Activated T-cell treated with anti-CD3 and anti-CD28 coated beads for 48 hours (primary cell): ENCODE measurements around the gene STX10.
A peak's percentile ranks its signal among the peaks of the same experiment; 100 is the strongest.

ENCODE experiments used
- DNase-seq: peaks from one replicate; pipeline ENCODE4 v3.0.0-alpha.2; 2020; ENCODE audit warnings: low read depth

STX10 gene

GRCh38 chr19:13139633-13140311 is 10.4 kb downstream of the STX10 start:
- DNase-seq: no peak

DNA sequence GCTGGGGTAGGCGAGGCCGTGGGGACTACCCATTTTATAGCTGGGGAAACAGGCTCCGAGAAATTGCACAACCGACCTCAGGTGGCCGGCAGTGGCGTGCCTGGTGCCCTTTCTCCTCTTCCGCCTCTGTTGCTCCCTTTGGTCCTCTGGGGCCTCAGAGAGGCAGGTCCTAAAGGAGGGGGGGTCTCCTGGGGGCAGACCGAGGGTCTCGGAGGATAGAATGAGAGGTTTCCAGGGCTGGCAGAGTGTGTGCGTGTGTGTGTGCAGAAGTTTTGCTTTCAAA is 11.3 kb downstream of the STX10 start:
- no peak for DNase-seq

DNA sequence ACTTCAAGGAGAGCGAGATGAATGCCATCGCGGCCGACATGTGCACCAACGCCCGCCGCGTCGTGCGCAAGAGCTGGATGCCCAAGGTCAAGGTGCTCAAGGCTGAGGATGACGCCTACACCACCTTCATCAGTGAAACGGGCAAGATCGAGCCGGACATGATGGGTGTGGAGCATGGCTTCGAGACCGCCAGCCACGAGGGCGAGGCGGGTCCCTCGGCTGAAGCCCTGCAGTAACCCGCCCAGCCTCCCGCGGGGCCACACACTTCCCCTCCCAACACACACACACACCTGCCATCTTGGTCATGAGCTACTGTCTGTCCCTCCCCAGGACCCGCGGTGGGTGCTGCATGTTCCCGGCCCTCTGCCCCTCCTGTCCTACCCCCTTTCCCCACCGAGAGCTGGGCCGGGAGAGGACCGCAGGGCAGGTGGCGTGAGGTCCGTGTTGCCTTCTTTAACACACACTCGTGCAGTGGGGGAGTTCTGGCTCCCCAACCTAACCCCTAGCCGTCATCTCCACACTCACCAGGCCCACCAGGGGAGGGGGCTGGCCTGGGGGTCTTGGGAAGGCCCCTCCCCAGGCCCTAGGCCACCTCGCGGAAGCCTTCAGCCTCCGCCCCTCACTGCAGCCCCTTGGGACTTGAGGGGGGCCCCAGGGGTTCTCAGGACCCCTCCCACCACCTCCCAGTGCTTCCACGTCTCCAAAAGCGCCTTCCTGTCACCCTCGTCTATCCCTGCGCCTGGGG is 11.8 kb downstream of the STX10 start:
- no peak for DNase-seq

- DNase-seq: no peak
Measured at GRCh38 chr19:13137290-13137794, 12.8 kb downstream of the STX10 start.

DNA sequence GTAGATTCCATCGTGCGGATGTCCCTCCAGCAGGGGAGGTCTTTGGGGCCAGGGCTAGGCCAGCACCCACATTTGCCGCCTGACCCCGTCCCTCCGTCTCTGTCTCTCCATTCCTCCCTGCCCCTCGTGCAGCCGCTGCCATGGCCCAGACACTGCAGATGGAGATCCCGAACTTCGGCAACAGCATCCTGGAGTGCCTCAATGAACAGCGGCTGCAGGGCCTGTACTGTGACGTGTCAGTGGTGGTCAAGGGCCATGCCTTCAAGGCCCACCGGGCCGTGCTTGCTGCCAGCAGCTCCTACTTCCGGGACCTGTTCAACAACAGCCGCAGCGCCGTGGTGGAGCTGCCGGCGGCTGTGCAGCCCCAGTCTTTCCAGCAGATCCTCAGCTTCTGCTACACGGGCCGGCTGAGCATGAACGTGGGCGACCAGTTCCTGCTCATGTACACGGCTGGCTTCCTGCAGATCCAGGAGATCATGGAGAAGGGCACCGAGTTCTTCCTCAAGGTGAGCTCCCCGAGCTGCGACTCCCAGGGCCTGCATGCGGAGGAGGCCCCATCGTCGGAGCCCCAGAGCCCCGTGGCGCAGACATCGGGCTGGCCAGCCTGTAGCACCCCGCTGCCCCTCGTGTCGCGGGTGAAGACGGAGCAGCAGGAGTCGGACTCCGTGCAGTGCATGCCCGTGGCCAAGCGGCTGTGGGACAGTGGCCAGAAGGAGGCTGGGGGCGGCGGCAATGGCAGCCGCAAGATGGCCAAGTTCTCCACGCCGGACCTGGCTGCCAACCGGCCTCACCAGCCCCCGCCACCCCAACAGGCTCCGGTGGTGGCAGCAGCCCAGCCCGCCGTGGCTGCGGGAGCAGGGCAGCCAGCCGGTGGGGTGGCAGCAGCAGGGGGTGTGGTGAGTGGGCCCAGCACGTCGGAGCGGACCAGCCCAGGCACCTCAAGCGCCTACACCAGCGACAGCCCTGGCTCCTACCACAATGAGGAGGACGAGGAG is 14.8 kb downstream of the STX10 start:
- no peak for DNase-seq

DNA sequence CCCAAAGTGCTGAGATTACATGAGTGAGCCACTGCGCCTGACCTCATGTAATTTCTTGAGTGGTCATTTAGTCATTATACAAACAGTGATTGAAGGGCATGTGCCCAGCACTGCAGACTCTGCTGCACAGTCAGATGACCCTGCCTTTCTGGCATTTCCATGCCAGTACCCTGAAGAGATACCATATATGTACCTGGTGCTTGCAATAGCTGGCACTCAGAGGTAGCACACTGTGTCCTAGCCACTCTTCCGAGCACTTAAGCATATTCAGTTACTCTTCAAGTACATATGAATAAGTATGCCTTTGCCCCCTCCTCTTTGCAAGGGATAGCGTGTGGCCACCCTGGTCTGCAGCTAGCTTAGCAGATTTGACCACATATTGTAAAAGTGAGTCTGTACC is 15.5 kb downstream of the STX10 start:
- DNase-seq: no peak

DNA sequence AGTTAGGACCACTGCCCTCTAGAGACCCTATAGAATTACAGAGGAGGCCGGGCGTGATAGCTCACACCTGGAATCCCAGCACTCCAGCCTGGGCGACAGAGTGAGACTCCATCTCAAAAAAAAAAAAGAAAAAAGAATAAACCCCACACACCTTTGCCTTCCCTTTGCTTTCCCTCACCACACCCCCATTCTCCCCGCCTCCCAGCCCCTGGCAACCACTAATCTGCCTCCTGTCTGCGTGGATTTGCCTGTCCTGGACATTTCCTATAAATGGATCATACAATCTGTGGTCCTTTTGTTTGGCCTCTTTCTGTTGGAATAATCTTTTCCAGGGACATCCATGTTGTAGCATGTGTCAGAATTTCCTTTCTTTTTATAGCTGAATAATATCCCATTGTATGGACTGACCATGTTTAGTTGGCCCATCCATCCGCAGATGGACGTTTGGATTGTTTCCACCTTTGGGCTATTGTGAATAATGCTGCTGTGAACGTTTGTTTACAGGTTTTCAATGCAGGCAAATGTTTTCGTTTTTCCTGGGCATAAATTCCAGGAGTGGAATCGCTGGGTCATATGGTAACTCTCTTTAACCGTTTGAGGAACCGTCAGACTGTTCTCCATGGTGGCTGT is 16.8 kb downstream of the STX10 start:
- DNase-seq: no peak

- DNase-seq: peak; percentile 65
Measured at GRCh38 chr19:13132471-13133180, 17.5 kb downstream of the STX10 start.

DNA sequence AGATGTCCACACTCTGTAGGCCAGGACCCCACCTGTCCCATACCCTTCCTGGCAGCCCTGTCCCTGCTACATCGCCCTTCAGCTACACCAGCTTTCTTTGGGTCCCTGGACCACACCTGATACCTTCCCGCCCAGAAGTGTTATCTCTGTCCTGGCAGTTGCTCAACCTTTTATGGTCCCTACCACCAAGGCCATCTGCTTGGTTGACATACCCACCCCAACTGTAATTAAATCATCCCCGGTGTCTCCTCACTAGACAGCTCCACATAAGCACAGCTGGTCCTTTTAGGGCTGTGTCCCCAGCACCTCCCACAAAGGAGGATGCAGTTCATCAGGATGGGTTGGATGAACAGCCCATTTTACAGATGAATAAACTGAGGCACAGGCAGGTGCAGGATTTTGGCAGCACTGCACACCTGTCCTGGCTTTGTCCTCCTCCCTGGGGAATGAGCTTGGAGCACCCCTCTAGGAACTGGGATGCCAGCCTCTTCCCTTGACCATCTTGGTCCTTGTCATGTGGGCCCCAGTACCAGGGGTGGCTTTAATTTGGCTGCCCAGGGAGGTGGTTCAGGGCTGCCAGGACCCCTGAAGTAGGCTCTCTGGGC is 19.2 kb downstream of the STX10 start:
- DNase-seq: no peak

DNA sequence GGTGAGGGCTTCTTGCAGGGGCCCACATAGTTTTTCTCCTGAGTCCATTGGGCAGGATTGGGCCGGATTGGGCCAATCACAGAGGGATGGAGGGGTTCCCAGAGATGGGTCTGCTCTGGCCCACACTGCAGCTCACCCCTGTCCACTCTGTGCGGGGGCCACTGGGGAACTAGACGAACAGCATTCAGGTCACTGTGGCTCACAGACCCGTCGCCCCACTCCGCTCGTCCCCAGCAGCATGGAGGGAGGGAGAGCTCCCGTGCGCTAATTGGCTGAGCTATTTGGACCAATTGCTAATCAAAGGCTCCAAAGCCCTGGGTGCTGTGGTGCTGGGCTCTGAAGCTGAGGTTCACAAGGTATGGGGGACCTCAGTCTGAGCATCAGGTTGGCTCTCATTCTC is 20.8 kb downstream of the STX10 start:
- no peak for DNase-seq

- DNase-seq: no peak
Measured at GRCh38 chr19:13128583-13128982, 21.6 kb downstream of the STX10 start.

DNA sequence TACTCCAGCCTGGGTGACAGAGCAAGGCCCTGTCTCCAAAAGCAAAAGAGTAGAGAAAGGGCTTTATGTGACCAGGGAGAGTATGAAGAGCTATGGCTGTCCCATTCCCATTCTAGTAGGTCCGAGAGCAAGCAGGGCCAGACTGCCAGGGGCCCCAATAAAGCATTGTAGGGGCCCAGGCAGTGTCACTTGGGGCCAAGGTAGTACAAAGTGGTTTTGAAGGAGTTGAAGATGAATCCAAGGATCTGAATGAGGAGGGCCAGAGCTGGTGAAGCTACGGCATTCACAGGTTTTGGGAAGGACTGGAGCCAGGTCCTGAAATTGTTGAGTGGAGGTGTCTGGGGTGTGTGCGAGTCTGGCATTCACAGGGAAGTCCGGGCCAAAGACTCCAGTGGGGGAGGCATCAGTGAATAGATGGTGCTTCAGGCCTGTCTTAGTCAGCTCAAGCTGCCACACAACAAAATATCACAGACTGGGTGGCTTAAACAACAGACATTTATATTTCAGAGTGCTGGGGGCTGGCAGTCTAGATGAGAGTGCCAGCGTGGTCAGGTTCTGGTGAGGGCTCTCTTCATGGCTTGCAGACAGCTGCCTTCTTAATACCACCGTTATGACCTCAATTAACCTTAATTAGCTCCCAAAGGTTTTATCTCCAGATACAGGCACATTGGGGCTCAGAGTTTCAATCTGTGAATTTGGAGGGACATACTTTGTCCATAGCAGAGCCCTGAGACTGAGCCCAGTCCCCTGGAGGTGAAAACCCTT is 22.2 kb downstream of the STX10 start:
- no peak for DNase-seq

GRCh38 chr19:13127051-13127450 is 23.1 kb downstream of the STX10 start:
- DNase-seq: no peak

DNA sequence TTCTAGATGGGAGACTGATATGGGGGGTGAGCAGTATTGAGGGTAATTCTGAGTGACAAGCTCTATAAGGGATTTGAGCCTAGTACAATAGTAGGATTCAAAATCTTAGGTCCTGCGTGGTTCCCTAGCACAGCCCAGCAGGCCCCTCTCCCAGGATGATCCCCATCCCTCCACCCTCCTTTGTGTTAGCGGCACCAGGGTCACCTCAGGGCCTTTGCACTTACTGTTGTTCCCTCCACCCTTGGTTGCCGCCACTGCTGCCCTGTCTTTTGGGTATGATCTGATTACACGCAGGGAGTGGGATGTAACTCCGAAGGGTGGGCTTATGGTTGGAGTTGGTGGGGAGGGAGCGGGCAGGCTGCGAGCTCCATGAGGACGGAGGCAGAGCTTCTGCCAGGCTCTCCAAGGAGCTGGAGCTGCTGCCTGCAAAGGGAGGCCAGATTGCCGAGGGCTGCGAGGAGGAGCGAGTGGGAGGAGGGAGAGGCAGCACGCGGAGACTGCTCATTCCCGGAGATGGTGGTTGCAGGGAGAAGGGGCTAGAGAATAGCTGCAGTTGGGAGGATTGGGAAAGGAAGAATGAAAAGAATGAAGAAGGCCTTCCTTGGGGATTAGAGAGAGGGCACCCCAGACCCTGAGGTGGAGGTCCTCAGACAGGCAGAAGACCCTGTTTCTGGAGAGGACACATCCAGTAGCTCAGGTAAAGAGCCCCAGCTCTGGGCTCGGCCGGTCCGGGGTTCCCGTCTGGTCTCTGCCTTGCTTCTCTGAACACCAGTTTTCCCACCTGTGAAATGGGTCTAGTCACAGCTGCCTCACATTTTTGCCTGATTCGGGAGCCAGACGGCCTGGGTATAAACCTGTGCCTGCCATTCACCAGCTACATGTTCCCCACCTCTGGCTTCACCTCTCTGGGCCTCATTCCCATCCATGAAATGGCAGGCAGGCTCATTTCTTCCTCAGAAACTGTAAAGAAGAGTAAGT is 26.9 kb downstream of the STX10 start:
- no peak for DNase-seq

DNA sequence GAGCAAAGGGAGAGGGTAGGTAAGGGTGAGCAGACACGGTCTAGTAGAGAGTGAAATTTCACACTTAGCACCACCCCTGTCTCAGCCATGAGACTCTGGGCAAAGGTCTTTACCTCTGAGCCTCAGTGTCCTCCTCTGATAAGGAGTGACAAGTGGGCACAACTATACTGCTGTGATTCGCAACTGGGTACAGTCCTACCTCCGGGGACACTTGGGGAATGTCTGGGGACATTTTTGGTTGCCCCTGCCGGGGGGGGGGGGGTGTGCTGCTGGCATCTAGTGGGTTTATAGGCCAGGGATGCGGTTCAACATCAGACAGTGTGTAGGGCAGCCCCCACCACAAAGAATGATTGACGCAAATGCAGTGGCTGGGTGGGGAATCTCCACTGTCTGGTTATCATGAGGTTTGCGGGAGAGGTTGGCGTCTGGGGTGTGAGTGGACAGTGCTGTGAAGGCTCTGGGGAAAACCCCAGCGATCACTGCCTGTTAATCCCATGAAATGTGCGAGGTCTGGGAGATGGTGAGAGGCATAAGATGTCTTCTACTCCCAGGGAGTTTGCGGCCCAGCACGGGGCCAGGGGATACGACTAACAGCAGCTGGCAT is 27.8 kb downstream of the STX10 start:
- no peak for DNase-seq

DNA sequence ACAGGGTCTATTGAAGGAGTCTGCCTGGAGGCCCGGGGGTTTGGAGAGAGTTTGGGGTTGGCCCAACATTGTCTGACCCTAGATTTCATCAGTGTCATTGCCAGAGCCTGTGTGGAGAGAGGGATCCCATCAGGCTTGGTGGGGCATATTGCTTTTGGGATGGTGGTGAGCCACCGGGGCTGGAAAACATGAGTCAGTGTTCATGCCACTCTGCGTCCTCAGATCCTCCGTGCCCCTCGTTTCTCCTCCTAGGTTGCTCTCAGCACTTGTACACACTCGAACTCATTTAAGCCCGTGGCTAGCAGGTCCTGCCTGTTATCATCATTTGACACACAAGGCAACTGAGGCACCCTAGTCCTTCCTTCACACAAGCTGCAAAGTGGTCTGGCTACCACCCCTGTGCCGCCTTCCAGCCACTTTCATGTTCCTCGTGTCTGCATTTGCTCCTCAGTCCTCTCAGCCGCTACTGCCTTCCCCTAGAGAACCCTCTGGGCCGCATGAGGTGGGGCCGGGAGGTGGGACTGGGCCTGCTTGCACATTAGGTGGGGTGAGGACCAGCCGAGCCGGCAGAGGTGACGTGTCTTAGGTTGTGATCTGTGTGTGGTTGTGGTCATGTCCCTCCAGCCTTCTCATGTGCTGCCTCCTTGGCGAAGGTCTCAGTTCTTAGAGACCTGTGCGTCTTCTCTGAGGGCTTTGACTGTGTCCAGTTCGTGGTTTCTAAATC is 28.5 kb downstream of the STX10 start:
- no peak for DNase-seq

DNA sequence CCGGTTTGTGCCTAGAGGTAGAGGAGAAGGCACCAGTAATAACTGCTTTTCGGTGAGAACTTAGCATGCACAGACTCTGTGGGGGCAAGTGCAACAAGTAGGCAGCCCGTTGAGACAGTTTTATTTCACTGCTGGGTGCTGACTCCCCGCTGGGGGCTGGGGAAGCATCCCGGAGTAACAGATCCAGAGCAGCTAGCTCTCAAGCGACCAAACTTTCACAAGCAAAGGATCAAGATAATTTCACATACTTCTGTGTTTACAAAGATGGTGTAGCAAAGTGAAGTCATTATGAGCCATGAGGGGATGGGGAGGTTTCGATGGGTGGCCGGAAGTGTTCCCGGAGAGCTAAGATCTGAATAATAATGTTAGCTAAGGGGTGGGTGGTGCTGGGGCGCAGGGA is 29.4 kb downstream of the STX10 start:
- no peak for DNase-seq

GRCh38 chr19:13120031-13120430 is 30.1 kb downstream of the STX10 start:
- DNase-seq: no peak
